ENCODE data around the gene BICC1.

The BICC1 gene

DNA sequence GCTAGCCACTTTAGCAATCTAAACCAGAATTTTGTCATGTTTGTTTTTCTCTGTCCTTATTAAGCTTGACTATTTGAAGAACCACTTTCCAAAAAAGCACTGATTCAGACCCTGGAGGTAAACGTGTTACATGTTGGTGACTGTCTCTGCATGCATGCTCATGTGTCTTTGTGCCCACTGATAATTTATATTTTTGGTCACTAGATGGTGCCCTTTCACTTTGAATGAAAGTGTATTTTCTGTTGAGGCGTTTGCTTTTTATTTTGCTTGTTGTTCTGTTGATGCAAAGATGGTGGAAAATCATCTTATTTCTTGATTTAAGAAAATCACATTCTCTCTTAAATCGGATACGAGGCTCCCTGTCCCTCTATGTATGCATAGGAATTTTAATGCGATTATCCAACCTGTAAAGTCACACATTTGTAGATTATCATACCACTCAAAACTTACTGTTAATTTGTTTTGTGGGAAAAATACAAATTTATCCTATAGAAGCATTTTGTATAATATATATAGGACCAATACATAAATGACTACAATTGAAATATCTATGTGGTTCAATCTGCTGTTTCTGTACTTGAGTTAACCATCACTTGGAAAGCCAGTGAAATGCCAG, 269.3 kb downstream of the BICC1 start:
- Histone ChIP-seq H3K9me3 (no peaks in the 10 kb centered on the region), H3K36me3 (no peaks in the 10 kb centered on the region), H3K4me3 (ENCODE audit: low read depth in 1 of 2, low read length in 1 of 2) (no peak overlapping the region), H3K27ac (no peak overlapping the region), H3K4me1 (ENCODE audit: control insufficient read depth in 1 of 2, insufficient read depth in 1 of 2, low read depth in 1 of 2, low read length in 1 of 2) (peaks cover 5 to 10% of the 10 kb centered on the region in 2 experiments), H3K27me3 (no peaks in the 10 kb centered on the region)
- no peak for TF ChIP-seq CTCF (IDR thresholded peaks at IDR 0.05)

GRCh38 chr10:58782876-58783851, 270.5 kb downstream of the BICC1 start:
- no peak overlapping the region for H3K4me3 ChIP-seq (ENCODE audit: low read depth in 1 of 2, low read length in 1 of 2)
- H3K4me1 ChIP-seq (ENCODE audit: control insufficient read depth in 1 of 2, insufficient read depth in 1 of 2, low read depth in 1 of 2, low read length in 1 of 2): peaks cover 5 to 10% of the 10 kb centered on the region in 2 experiments
- H3K27me3 ChIP-seq: no peaks in the 10 kb centered on the region
- H3K27ac ChIP-seq: no peak overlapping the region
- no peaks in the 10 kb centered on the region for H3K9me3 ChIP-seq
- no peak for TF ChIP-seq CTCF (IDR thresholded peaks at IDR 0.05)
- no peaks in the 10 kb centered on the region for H3K36me3 ChIP-seq

- Histone ChIP-seq H3K27ac (no peak overlapping the region), H3K36me3 (no peaks in the 10 kb centered on the region), H3K27me3 (no peaks in the 10 kb centered on the region), H3K9me3 (no peaks in the 10 kb centered on the region), H3K4me1 (ENCODE audit: control insufficient read depth in 1 of 2, insufficient read depth in 1 of 2, low read depth in 1 of 2, low read length in 1 of 2) (peaks cover 5 to 10% of the 10 kb centered on the region in 2 experiments), H3K4me3 (ENCODE audit: low read depth in 1 of 2, low read length in 1 of 2) (no peak overlapping the region)
- no peak for TF ChIP-seq CTCF (IDR thresholded peaks at IDR 0.05)
These were observed 271.7 kb downstream of the BICC1 start for GRCh38 chr10:58784361-58784760.

- no peak for TF ChIP-seq CTCF (IDR thresholded peaks at IDR 0.05)
- Histone ChIP-seq H3K4me1 (ENCODE audit: control insufficient read depth in 1 of 2, insufficient read depth in 1 of 2, low read depth in 1 of 2, low read length in 1 of 2) (peaks cover 5 to 10% of the 10 kb centered on the region in 2 experiments), H3K36me3 (no peaks in the 10 kb centered on the region), H3K27me3 (no peaks in the 10 kb centered on the region), H3K9me3 (no peaks in the 10 kb centered on the region), H3K4me3 (ENCODE audit: low read depth in 1 of 2, low read length in 1 of 2) (no peak overlapping the region), H3K27ac (no peak overlapping the region)
These were observed 272.7 kb downstream of the BICC1 start for GRCh38 chr10:58785354-58785753.

GRCh38 chr10:58791137-58791536, 278.5 kb downstream of the BICC1 start:
- Histone ChIP-seq H3K27me3 (no peaks in the 10 kb centered on the region), H3K36me3 (no peaks in the 10 kb centered on the region), H3K4me1 (ENCODE audit: control insufficient read depth in 1 of 2, insufficient read depth in 1 of 2, low read depth in 1 of 2, low read length in 1 of 2) (no peaks in the 10 kb centered on the region), H3K9me3 (no peaks in the 10 kb centered on the region), H3K4me3 (ENCODE audit: low read depth in 1 of 2, low read length in 1 of 2) (no peak overlapping the region), H3K27ac (no peak overlapping the region)
- TF ChIP-seq CTCF (IDR thresholded peaks at IDR 0.05): no peak

Data from neutrophil (primary cell).